ENCODE measurements around the gene CRY1.
A peak's percentile ranks its signal among the peaks of the same experiment; 100 is the strongest.

The CRY1 gene

GRCh38 chr12:107093417-107094182 lies at the start of gene CRY1:
TSS of gene CRY1 (minus strand) at chr12:107093549. CDS start at chr12:107092961, 588 bp downstream.
- peak; percentile 91 for DNase-seq (ENCODE audit: low read depth)

DNA sequence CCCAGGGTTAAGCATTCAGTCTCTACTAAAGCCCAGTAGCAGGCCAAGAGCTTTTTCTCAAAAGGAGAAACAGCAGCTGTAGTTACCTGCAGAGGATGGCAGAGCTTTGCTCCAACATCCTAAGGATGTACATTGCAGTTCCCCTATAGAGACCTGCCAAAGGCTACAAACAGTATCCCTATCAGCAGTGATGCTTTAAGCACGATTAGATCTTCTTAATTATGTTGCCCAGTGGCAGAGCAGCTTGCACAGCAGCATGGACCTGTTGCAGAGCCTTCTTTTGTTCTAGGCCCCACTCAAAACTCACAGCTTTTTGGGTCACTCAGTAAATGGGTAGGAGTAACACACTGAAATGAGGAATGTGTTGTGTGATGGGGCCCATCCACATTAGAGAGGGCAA lies 46.4 kb upstream of the CRY1 start:
- no peak for DNase-seq (ENCODE audit: low read depth)

DNA sequence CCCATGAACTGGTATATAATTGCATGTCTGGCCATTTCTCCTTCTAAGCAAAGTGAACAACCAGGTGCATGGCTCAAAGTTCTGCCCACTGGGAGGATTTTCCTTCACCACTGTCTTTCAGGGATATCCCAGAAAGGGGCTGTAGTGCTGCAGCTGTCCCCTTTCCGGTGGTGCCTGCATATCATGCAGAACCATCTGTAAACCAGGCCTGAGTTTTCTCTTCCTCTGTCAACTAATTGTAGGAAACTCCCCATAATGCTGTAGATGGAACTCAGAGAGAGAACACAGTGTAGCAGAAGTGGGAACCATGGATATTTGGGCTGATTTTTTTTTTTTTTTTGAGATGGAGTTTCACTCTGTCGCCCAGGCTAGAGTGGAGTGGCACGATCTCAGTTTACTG lies 45.6 kb upstream of the CRY1 start:
- no peak for DNase-seq (ENCODE audit: low read depth)

GRCh38 chr12:107135177-107135576 lies 41.8 kb upstream of the CRY1 start:
- DNase-seq (ENCODE audit: low read depth): no peak

- DNase-seq (ENCODE audit: low read depth): no peak
These were observed 41.2 kb upstream of the CRY1 start for GRCh38 chr12:107134558-107134957.

- no peak for DNase-seq (ENCODE audit: low read depth)
These were observed 40.1 kb upstream of the CRY1 start for GRCh38 chr12:107133462-107133861.

- DNase-seq (ENCODE audit: low read depth): peak; percentile 15
These were observed 38.7 kb upstream of the CRY1 start for GRCh38 chr12:107131832-107132616.

DNA sequence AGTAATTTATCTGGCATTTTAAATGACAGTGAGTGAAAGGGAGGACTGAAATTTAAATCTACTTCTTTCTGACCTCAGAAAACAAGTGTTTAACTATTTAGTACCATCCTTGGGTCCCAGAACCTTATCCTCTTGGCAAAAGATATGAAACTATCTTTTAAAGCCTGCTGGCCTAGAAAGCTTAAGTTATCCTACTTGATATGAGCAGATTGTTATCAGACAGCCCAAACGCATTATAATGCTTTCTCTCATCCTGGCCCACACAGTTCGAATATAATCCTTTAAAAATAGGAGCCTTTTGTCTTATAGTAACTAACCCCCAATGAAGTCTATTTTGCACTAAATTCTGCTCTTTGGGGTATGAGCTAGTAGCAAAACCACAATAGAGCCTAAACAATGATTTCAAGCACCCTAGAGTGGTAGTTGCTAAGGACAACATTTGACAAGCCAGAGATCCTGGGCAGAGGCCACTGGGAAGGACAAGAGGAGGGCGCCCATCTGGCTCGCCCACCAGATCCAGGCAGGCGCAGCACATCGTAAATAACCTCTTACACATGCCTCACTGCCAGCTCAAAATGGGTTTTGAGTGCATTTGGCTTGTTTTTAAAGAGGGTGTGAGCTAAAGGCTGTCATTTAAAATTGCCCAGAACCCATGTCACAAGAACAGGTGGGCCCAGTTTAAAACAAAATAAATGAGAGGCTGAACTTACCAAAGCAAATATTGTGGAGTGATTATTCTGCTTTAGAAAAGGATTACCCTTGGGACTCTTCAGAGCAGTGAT lies 37.7 kb upstream of the CRY1 start:
- DNase-seq (ENCODE audit: low read depth): no peak

GRCh38 chr12:107129315-107129930 lies 36.1 kb upstream of the CRY1 start:
- no peak for DNase-seq (ENCODE audit: low read depth)

- DNase-seq (ENCODE audit: low read depth): no peak
These were observed 34.4 kb upstream of the CRY1 start for GRCh38 chr12:107127482-107128430.

DNA sequence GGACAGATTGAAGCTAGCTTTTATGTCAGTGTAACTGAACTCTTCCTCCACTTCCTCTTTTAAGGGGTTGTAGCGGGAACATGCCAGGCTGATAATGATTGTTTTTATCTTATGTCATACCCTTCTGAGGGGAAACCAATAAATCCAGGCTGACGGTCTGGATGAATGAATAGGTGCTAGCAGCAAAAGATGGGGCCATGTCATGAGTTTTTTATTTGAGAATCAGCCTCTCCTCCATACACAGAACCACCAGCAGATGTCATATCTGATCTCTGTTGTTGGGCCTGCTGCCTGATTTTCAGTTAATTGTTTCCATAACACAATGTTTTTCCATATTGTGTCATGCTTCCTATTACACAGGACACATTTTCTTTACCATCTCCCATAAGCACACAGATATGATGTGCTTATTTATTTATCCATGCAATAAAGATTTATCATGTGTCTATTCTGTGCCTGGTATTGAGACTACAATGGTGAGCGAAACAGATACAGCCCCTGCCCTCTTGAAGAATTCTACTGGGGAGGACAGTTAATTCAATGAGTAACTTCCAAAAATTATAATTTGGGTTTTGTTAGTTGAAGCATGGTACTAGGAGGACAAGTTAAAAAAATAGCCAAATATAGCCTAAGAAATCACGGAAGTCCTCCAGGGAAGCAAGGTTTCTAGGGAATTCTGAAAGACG lies 33.6 kb upstream of the CRY1 start:
- no peak for DNase-seq (ENCODE audit: low read depth)

DNA sequence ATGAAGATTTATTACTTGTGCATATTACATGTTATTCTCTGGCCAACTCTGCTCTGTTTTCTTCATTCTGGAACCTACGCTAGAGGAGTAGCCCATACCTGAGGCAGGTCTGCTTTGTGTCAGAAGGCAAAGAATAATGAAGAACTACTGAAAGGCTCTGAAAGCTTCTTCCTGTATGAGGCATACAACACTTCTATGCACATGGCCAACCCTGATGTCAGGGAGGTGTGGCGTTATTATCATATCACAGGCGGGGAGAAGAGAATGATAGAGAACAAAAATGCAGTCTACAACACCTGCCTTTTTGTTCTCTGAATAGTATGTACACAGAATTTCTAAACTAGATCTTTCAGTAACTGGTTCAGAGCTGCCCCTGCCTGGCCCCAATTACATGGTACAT lies 32.5 kb upstream of the CRY1 start:
- no peak for DNase-seq (ENCODE audit: low read depth)

DNA sequence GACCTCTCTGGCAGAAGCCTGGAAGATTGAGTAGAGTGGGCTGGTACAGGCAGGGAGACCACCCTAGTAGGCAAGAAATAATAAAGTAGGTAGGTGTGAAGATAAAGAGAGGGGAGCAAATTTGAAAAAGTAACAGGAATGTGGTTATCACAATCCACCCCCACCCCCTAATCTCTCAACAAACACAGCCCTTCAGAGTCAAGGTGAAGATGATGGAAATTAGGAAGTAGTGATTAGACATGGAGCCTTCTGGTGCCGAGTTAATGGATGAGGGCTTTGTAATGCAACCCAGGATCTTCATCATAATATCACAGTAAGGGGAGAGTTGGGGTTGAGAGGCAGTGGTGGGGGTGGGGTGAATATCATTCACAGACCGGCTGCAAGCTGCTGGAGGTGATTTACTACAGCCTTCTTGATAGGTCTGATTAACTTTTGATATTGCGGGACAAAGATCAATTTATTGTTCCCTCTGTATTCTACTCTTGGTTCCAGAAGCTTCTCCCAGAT lies 29.2 kb upstream of the CRY1 start:
- DNase-seq (ENCODE audit: low read depth): no peak

DNA sequence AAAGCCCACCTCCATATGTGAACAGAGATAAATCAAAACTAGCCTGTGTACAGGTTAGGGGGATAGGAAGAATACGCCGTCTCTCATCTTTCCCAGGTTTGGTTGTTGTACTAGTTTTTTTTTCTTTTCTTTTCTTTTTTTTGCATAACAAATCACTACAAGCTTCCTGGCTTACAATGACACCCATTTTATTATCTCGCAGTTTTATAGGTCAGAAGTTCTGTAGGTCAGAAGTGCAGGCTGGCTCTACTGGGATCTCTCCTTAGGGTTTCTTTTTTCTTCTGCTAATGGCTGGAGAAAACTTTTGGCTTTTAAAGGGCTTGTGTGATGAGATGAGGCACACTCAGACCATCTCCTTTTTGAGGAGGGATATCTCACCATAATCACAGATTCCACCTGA lies 25.7 kb upstream of the CRY1 start:
- no peak for DNase-seq (ENCODE audit: low read depth)

DNA sequence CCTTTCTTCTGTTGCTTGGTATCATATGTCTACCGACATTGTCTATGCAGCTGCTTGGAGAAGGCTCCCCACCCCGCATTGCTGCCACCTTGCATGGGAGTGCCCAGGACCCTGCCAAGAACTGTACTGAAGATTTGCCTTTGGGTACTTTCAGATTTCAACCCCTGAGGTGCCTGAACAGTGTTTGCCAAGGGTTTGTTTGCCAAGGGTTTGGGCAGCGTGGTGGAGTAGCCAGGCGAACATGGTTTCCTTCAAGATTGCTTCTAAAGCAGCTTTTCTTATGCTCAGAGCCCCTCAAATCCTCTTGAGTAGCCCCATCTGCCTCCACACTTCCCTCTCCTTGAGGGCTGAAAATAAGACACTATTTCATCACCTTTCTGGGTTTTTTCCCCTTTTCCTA lies 25.3 kb upstream of the CRY1 start:
- no peak for DNase-seq (ENCODE audit: low read depth)

DNA sequence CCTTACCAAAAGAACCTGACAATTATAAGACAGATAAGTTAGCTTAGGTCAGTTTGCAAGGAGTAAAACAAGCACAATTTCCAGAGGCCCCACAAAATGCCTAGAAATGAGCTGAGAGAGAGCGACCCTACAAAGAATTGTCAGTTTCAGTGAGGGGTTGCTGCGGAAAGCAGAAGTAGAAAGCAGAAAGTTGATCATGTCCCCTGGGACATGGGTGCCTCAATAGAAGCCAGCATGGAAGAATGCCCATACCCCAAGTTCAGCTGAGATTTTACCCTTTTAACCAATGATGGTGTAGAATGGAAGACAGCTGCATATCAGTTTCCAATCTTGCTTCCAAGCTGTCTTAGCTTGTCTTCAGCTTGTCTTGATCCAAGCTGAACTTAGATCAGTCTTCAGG lies 21.8 kb upstream of the CRY1 start:
- no peak for DNase-seq (ENCODE audit: low read depth)

DNA sequence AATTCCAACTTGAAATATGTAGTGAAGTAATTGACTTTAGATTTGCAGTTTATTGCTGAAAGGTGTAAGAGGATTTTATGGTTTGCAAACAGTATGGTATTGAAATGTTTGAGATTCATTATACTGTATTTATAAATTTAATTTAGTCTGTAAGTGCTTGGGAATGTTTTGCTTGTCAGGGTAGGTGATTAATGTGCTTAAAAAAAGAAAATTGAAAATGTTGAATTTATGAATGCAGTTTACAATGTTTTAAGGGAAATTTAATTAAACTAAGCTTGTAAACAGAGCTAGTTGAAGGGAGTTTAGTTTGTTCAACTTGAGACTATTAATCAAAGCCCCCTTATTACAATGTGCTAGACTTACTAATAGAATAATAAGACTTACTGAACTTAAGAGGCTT lies 18.0 kb upstream of the CRY1 start:
- no peak for DNase-seq (ENCODE audit: low read depth)

DNA sequence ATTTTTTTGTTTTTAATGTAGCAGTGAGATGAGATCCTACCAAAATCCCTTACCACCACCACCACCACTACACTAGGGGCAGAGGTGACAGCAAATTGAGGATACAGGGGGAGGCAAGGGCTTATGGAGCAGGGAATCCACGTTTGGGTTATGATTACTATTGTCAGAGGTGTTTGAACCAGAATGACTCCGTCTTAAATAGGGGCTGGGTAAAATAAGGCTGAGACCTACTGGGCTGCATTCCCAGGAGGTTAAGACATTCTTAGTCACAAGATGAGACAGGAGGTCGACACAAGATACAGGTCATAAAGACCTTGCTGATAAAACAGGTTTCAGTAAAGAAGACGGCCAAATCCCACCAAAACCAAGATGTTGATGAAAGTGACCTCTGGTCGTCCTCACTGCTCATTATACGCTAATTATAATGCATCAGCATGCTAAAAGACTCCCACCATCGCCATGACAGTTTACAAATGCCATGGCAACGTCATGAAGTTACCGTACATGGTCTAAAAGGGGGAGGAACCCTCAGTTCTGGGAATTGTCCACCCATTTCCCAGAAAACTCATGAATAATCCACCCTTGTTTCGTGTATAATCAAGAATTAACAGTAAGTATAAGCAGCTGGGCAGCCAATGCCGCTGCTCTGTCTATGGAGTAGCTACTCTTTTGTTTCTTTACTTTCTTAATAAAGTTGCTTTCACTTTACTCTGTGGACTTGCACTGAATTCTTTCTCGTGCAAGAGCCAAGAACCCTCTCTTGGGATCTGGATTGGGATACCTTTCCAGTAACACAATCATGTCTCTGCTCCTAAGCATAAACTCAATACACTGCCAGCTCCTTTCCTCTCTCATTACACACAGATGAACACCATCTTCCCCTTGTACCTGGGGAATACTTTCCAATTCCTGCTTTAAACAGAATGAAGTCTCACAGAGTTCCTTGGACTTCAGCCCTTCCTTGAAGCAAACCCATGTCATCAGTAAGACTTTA lies 16.7 kb upstream of the CRY1 start:
- DNase-seq (ENCODE audit: low read depth): no peak

- DNase-seq (ENCODE audit: low read depth): no peak
These were observed 15.7 kb upstream of the CRY1 start for GRCh38 chr12:107108995-107109508.
